HL-60 (cell line): ENCODE data around the gene CCL26.
A peak's percentile ranks its signal among the peaks of the same experiment; 100 is the strongest.

Source experiments
- CTCF ChIP-seq: IDR thresholded peaks from one replicate; pipeline ENCODE4 v1.5.1; 2011; ENCODE audit warnings: low read length, control low read depth, inconsistent platforms; ENCODE audit not compliant: insufficient read depth
- GABPA ChIP-seq: IDR thresholded peaks from 2 replicates; pipeline ENCODE4 v1.6.1; 2012; ENCODE audit warnings: low read depth
- POLR2AphosphoS5 ChIP-seq: IDR thresholded peaks from 2 replicates; pipeline ENCODE4 v1.6.1; 2012; ENCODE audit warnings: low read depth
- REST ChIP-seq: IDR thresholded peaks from 2 replicates; pipeline ENCODE4 v1.6.1; 2012; ENCODE audit warnings: low read depth; ENCODE audit not compliant: insufficient replicate concordance

DNA sequence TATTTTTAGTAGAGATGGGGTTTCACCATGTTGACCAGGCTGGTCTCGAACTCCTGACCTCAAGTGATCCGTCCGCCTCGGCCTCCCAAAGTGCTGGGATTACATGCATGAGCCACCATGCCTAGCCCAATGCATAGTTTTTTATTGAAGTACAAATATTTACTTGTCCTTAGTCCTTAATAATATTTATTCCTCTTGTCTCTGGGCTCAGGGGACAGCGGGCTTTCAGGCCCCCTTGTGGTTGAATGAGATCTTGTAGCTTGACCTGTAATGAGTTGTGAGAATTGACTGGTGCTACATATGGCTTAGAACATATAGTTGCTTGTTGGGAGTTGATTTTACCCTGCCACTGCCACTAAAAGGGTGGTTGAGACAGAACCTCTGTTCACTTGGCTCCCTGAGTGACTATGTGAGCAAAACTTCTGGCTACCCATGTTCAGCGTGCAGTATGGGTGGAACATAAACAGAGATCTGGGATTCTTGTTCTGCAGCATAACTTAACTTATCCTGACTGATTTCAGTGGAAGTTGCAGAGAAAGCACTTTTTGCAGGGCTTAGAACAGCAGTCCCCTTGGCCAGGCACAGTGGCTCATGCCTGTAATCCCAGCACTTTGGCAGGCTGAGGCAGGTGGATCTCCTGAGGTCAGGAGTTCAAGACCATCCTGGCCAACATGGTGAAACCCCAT, 14.9 kb downstream of the CCL26 start:
- TF ChIP-seq CTCF = peak; percentile 24
- no peak for TF ChIP-seq POLR2AphosphoS5
- TF ChIP-seq GABPA = no peak
- TF ChIP-seq REST = no peak
